Measurements from ENCODE around the gene OPN1LW.
A peak's percentile ranks its signal among the peaks of the same experiment; 100 is the strongest.

OPN1LW gene

GRCh38 chrX:154131955-154132354 is 12.1 kb upstream of the OPN1LW start:
- ChIA-PET POLR2A (ENCODE audit: low non-redundant PET) (no interaction called here), CTCF (no interaction called here)
- TF ChIP-seq CTCF (conservative IDR thresholded peaks at IDR 0.05; ENCODE audit: low read depth): no peak
- no peak overlapping the region for H3K27ac ChIP-seq
- DNase-seq (ENCODE audit: low spot score): no peak

GRCh38 chrX:154132366-154132765 is 11.7 kb upstream of the OPN1LW start:
- POLR2A ChIA-PET (ENCODE audit: low non-redundant PET): no interaction called here
- TF ChIP-seq CTCF (conservative IDR thresholded peaks at IDR 0.05; ENCODE audit: low read depth): no peak
- CTCF ChIA-PET: no interaction called here
- H3K27ac ChIP-seq: no peak overlapping the region
- DNase-seq (ENCODE audit: low spot score): no peak

GRCh38 chrX:154135458-154136229 is 8.4 kb upstream of the OPN1LW start:
- POLR2A ChIA-PET (ENCODE audit: low non-redundant PET): no interaction called here

GRCh38 chrX:154136627-154137161 is 7.3 kb upstream of the OPN1LW start:
- ChIA-PET CTCF (interaction anchor here (0.6 to 1.4 kb wide), 3 partner anchors 10 to 172 kb away, joined by 3 to 4 read pairs (median 3); no protein-coding TSS in a partner anchor), POLR2A (ENCODE audit: low non-redundant PET) (no interaction called here)
- H3K27ac ChIP-seq: no peak overlapping the region
- TF ChIP-seq CTCF (conservative IDR thresholded peaks at IDR 0.05; ENCODE audit: low read depth): peak; percentile 81
- DNase-seq (ENCODE audit: low spot score): peak; percentile 49

More at GRCh38 chrX:154135458-154136229, 8.4 kb upstream of the OPN1LW start:
- H3K27ac ChIP-seq: no peak overlapping the region
- DNase-seq (ENCODE audit: low spot score): no peak
- CTCF ChIA-PET: interaction anchor here (1.4 kb wide), 1 partner anchor 173 kb away, joined by 4 read pairs; no protein-coding TSS in a partner anchor
- TF ChIP-seq CTCF (conservative IDR thresholded peaks at IDR 0.05; ENCODE audit: low read depth): no peak

- no peak for TF ChIP-seq CTCF (conservative IDR thresholded peaks at IDR 0.05; ENCODE audit: low read depth)
- ChIA-PET CTCF (no interaction called here), POLR2A (ENCODE audit: low non-redundant PET) (no interaction called here)
- DNase-seq (ENCODE audit: low spot score): no peak
- H3K27ac ChIP-seq: no peak overlapping the region
Observed at GRCh38 chrX:154138857-154139256, 5.2 kb upstream of the OPN1LW start.

GRCh38 chrX:154140206-154140605 is 3.8 kb upstream of the OPN1LW start:
- no peak overlapping the region for H3K27ac ChIP-seq
- ChIA-PET POLR2A (ENCODE audit: low non-redundant PET) (no interaction called here), CTCF (no interaction called here)
- TF ChIP-seq CTCF (conservative IDR thresholded peaks at IDR 0.05; ENCODE audit: low read depth): no peak
- DNase-seq (ENCODE audit: low spot score): no peak

Measured in RWPE1 (cell line).